GM13977 (cell line): ENCODE results near the gene SLC7A6.

ENCODE experiments used
- DNase-seq: peaks from one replicate; pipeline ENCODE4 v3.0.0; 2012; ENCODE audit warnings: low spot score
- CTCF ChIP-seq: IDR thresholded peaks from 2 replicates; pipeline ENCODE4 v1.5.1; 2012; ENCODE audit warnings: mild to moderate bottlenecking, control low read depth; ENCODE audit not compliant: insufficient read depth; ENCODE audit errors: extremely low read depth, missing control alignments
- in situ Hi-C: fragments of 300-500 bp; cut with MboI; formaldehyde crosslinking; loops from one replicate; pipeline ENCODE4 v1.12.0; 2022; ENCODE audit warnings: low sequenced_read_pairs, low pct_unique_long_range_greater_than_20kb, mixed read lengths, inconsistent platforms; ENCODE audit not compliant: unreplicated experiment

The SLC7A6 gene

GRCh38 chr16:68230176-68230571, 34.2 kb upstream of the SLC7A6 start:
- in situ Hi-C loops, result no loop called here
- no peak for DNase-seq
- TF ChIP-seq CTCF, result no peak

- DNase-seq, result no peak
- in situ Hi-C loops, result no loop called here
- no peak for TF ChIP-seq CTCF
Observed at GRCh38 chr16:68230956-68231355, 33.4 kb upstream of the SLC7A6 start.

- TF ChIP-seq CTCF, result no peak
- in situ Hi-C loops, result no loop called here
- DNase-seq, result no peak
Observed at GRCh38 chr16:68231384-68232136, 32.8 kb upstream of the SLC7A6 start.

- DNase-seq, result no peak
- TF ChIP-seq CTCF, result no peak
- in situ Hi-C loops, result no loop called here
Observed at GRCh38 chr16:68232335-68232734, 32.0 kb upstream of the SLC7A6 start.

- DNase-seq, result no peak
- no peak for TF ChIP-seq CTCF
- in situ Hi-C loops, result no loop called here
Observed at GRCh38 chr16:68233085-68233834, 31.1 kb upstream of the SLC7A6 start.

- DNase-seq, result no peak
- no peak for TF ChIP-seq CTCF
- in situ Hi-C loops, result no loop called here
Observed at GRCh38 chr16:68233835-68234187, 30.5 kb upstream of the SLC7A6 start.
